ENCODE results near the gene KCNQ2.

Gene KCNQ2

GRCh38 chr20:63501818-63502670 lies 29.6 kb upstream of the KCNQ2 start:
- DNase-seq: no peak

- DNase-seq: no peak
Observed at GRCh38 chr20:63500902-63501817, 28.7 kb upstream of the KCNQ2 start.

GRCh38 chr20:63500151-63500901 lies 27.9 kb upstream of the KCNQ2 start:
- DNase-seq: no peak

GRCh38 chr20:63499338-63499969 lies 27.0 kb upstream of the KCNQ2 start:
- no peak for DNase-seq

- DNase-seq: no peak
Observed at GRCh38 chr20:63498960-63499337, 26.5 kb upstream of the KCNQ2 start, which contains the start of gene EEF1A2. TSS of gene EEF1A2 (minus strand) at chr20:63499083. CDS start at chr20:63497763, 1,320 bp downstream.

GRCh38 chr20:63497946-63498935 lies 25.8 kb upstream of the KCNQ2 start:
- no peak for DNase-seq

GRCh38 chr20:63497138-63497945 lies 24.9 kb upstream of the KCNQ2 start:
- no peak for DNase-seq

GRCh38 chr20:63496596-63497120 lies 24.2 kb upstream of the KCNQ2 start:
- no peak for DNase-seq

GRCh38 chr20:63495741-63496595 lies 23.5 kb upstream of the KCNQ2 start:
- DNase-seq: no peak

GRCh38 chr20:63495167-63495720 lies 22.8 kb upstream of the KCNQ2 start:
- DNase-seq: no peak

GRCh38 chr20:63494420-63495166 lies 22.1 kb upstream of the KCNQ2 start:
- no peak for DNase-seq

- no peak for DNase-seq
Observed at GRCh38 chr20:63494084-63494419, 21.6 kb upstream of the KCNQ2 start.

GRCh38 chr20:63493563-63494020 lies 21.1 kb upstream of the KCNQ2 start:
- no peak for DNase-seq

GRCh38 chr20:63492982-63493381 lies 20.5 kb upstream of the KCNQ2 start:
- no peak for DNase-seq

- DNase-seq: no peak
Observed at GRCh38 chr20:63492518-63492917, 20.1 kb upstream of the KCNQ2 start.

GRCh38 chr20:63491635-63492230 lies 19.3 kb upstream of the KCNQ2 start:
- DNase-seq: no peak

GRCh38 chr20:63491078-63491477 lies 18.6 kb upstream of the KCNQ2 start:
- DNase-seq: no peak

- DNase-seq: no peak
Observed at GRCh38 chr20:63490416-63490815, 18.0 kb upstream of the KCNQ2 start.

All from GF-D8 (cell line).